H9 (cell line): Measurements from ENCODE around the gene ADCY5. TPM values are rescaled to one million over a fixed set of nuclear protein-coding genes. Genes with fewer than 3 reads are reported as not detected.

Experiments used
- DNase-seq: peaks from one replicate; pipeline ENCODE4 v3.0.0-alpha.2; 2017
- H2AFZ ChIP-seq: one replicate; pipeline ENCODE4 v1.6.1; 2013; ENCODE audit warnings: mild to moderate bottlenecking, low read length, control low read depth, moderate library complexity
- H2AK5ac ChIP-seq: 2 replicates; pipeline ENCODE4 v1.6.1; 2013; ENCODE audit warnings: low read length, control low read depth, mixed read lengths; ENCODE audit not compliant: insufficient read length
- H2BK120ac ChIP-seq: one replicate; pipeline ENCODE4 v1.6.1; 2013; ENCODE audit warnings: low read depth, mild to moderate bottlenecking, low read length, control low read depth, inconsistent platforms; ENCODE audit not compliant: poor library complexity, severe bottlenecking
- H2BK12ac ChIP-seq: 2 replicates; pipeline ENCODE4 v1.6.1; 2013; ENCODE audit warnings: low read length, control low read depth, mixed read lengths, low read depth; ENCODE audit not compliant: insufficient read length
- H2BK15ac ChIP-seq: 2 replicates; pipeline ENCODE4 v1.6.1; 2013; ENCODE audit warnings: low read depth, low read length, control low read depth
- H2BK20ac ChIP-seq: one replicate; pipeline ENCODE4 v1.6.1; 2013; ENCODE audit warnings: low read depth, mild to moderate bottlenecking, low read length, control low read depth, inconsistent platforms; ENCODE audit not compliant: poor library complexity, severe bottlenecking
- H2BK5ac ChIP-seq: 2 replicates; pipeline ENCODE4 v1.6.1; 2013; ENCODE audit warnings: low read length, control low read depth, mixed read lengths; ENCODE audit not compliant: insufficient read length
- H3K14ac ChIP-seq: 2 replicates; pipeline ENCODE4 v1.6.1; 2013; ENCODE audit warnings: low read length, control low read depth; ENCODE audit not compliant: insufficient read depth
- H3K18ac ChIP-seq: 2 replicates; pipeline ENCODE4 v1.6.1; 2013; ENCODE audit warnings: low read depth, mild to moderate bottlenecking, mixed read lengths, low read length, control low read depth; ENCODE audit not compliant: insufficient read length
- H3K23ac ChIP-seq: 2 replicates; pipeline ENCODE4 v1.6.1; 2013; ENCODE audit warnings: low read length, control low read depth, mixed read lengths, low read depth; ENCODE audit not compliant: insufficient read length
- H3K23me2 ChIP-seq: 2 replicates; pipeline ENCODE4 v1.6.1; 2013; ENCODE audit warnings: low read depth, mild to moderate bottlenecking, mixed read lengths, low read length, control low read depth; ENCODE audit not compliant: insufficient read length, poor library complexity, severe bottlenecking
- H3K27ac ChIP-seq: 2 replicates; pipeline ENCODE4 v1.5.1; 2013; ENCODE audit warnings: low read length, control low read depth, mixed read lengths, low read depth; ENCODE audit not compliant: insufficient read length
- H3K27me3 ChIP-seq: 2 replicates; pipeline ENCODE4 v1.6.1; 2013; ENCODE audit warnings: low read length, control low read depth, inconsistent platforms; ENCODE audit not compliant: insufficient read depth
- H3K4ac ChIP-seq: 2 replicates; pipeline ENCODE4 v1.6.1; 2013; ENCODE audit warnings: low read depth, mild to moderate bottlenecking, control low read depth, inconsistent platforms, low read length, moderate library complexity
- H3K4me1 ChIP-seq: 2 replicates; pipeline ENCODE4 v1.6.1; 2013; ENCODE audit warnings: low read length, control low read depth, inconsistent platforms; ENCODE audit not compliant: insufficient read depth
- H3K4me2 ChIP-seq: 2 replicates; pipeline ENCODE4 v1.6.1; 2013; ENCODE audit warnings: low read length, control low read depth, mixed read lengths; ENCODE audit not compliant: insufficient read length, insufficient read depth
- H3K56ac ChIP-seq: 2 replicates; pipeline ENCODE4 v1.6.1; 2013; ENCODE audit warnings: low read depth, mild to moderate bottlenecking, mixed read lengths, low read length, control low read depth; ENCODE audit not compliant: insufficient read length
- H3K79me1 ChIP-seq: 2 replicates; pipeline ENCODE4 v1.6.1; 2013; ENCODE audit warnings: low read depth, mild to moderate bottlenecking, moderate library complexity, low read length, control low read depth, inconsistent platforms; ENCODE audit not compliant: insufficient read depth, poor library complexity, severe bottlenecking
- H3K79me2 ChIP-seq: 2 replicates; pipeline ENCODE4 v1.6.1; 2013; ENCODE audit warnings: low read length, control low read depth, inconsistent platforms; ENCODE audit not compliant: insufficient read depth
- H3K9ac ChIP-seq: 2 replicates; pipeline ENCODE4 v1.6.1; 2013; ENCODE audit warnings: low read length, control low read depth, mixed read lengths; ENCODE audit not compliant: insufficient read length; ENCODE audit errors: extremely low read depth
- H3K9me3 ChIP-seq: one replicate; pipeline ENCODE4 v1.6.1; 2013; ENCODE audit warnings: low read depth, low read length, inconsistent platforms; ENCODE audit not compliant: control insufficient read depth
- H3T11ph ChIP-seq: one replicate; pipeline ENCODE4 v1.6.1; 2013; ENCODE audit warnings: mild to moderate bottlenecking, low read length, control low read depth, inconsistent platforms
- H4K20me1 ChIP-seq: one replicate; pipeline ENCODE4 v1.6.1; 2013; ENCODE audit not compliant: control insufficient read depth, insufficient read length, insufficient read depth
- H4K5ac ChIP-seq: 2 replicates; pipeline ENCODE4 v1.6.1; 2013; ENCODE audit warnings: low read depth, mild to moderate bottlenecking, mixed read lengths, low read length, control low read depth; ENCODE audit not compliant: insufficient read length
- H4K8ac ChIP-seq: replicated peaks from 2 replicates; pipeline ENCODE4 v1.6.1; 2013; ENCODE audit warnings: low read length, control low read depth, mixed read lengths, low read depth; ENCODE audit not compliant: insufficient read length
- H4K91ac ChIP-seq: 2 replicates; pipeline ENCODE4 v1.6.1; 2013; ENCODE audit warnings: low read depth, mild to moderate bottlenecking, moderate library complexity, mixed read lengths, low read length, control low read depth; ENCODE audit not compliant: insufficient read length
- H3K27ac Mint-ChIP-seq, 3 experiments: 2 replicates in 2 of 3; 3 replicates in 1 of 3; pipeline ENCODE4 v1.8.0; 2020 to 2021; ENCODE audit warnings: mixed read lengths in 3 of 3, mild to moderate bottlenecking in 1 of 3, moderate library complexity in 1 of 3
- H3K27me3 Mint-ChIP-seq: 2 replicates; pipeline ENCODE4 v1.8.0; 2021; ENCODE audit warnings: low read depth, mild to moderate bottlenecking, moderate library complexity, mixed read lengths
- H3K36me3 Mint-ChIP-seq, 3 experiments: 2 replicates in 2 of 3; 3 replicates in 1 of 3; pipeline ENCODE4 v1.8.0; 2020 to 2021; ENCODE audit warnings: low read depth in 3 of 3, mixed read lengths in 3 of 3; ENCODE audit not compliant: insufficient read depth in 1 of 3
- H3K4me1 Mint-ChIP-seq, 2 experiments: 2 replicates each; pipeline ENCODE4 v1.8.0; 2020; ENCODE audit warnings: mixed read lengths in 2 of 2
- H3K4me3 Mint-ChIP-seq, 2 experiments: 2 replicates in 1 of 2; 3 replicates in 1 of 2; pipeline ENCODE4 v1.8.0; 2020 to 2021; ENCODE audit warnings: mild to moderate bottlenecking in 2 of 2, mixed read lengths in 2 of 2, moderate library complexity in 1 of 2
- H3K9me3 Mint-ChIP-seq, 2 experiments: 2 replicates in 1 of 2; 3 replicates in 1 of 2; pipeline ENCODE4 v1.8.0; 2020; ENCODE audit warnings: mild to moderate bottlenecking in 2 of 2, mixed read lengths in 2 of 2, moderate library complexity in 1 of 2
- WGBS: extraction: QIAGEN DNeasy Blood & Tissue Kit; methylation state at CpG from one replicate; pipeline ENCODE4 v1.1.7; 2013; ENCODE audit warnings: missing lambda C conversion rate, low lambda C conversion rate, mixed read lengths; ENCODE audit not compliant: insufficient read length; ENCODE audit errors: extremely low coverage; 5-methylcytosine and 5-hydroxymethylcytosine counted together
- total RNA-seq: library from RNA; stranded (reverse); gene quantifications from 2 replicates; pipeline ENCODE4 v1.2.1, GENCODE V29; 2021
- TF ChIP-seq, protein P1 (sequence below): fragments of 200-600 bp; sonication (generic); conservative IDR thresholded peaks from 3 replicates; pipeline ENCODE4 v1.8.0; 2021; ENCODE audit warnings: antibody characterized with exemption, mild to moderate bottlenecking

ADCY5 gene
- total RNA-seq, 1 experiment from 2014 or later, result 5.0 TPM

DNA sequence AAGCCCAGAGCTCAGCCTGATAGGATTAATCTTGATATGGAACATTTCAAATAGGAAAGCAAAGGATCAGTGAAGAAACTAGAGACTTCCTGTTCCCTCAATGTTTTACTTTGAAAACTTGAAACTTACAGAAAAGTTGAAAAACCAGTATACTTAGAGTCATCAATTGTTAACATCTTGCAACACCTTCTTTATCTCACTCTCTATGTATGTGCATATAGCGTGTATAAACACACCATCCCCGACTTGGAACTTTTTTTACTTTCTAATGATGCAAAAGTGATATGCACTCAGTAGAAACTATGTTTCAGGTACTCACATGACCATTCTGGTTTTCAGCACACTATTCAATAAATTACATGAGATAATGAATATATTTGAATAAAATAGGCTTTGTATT lies 186.7 kb downstream of the ADCY5 start:
- Histone ChIP-seq H4K5ac (no peak overlapping the region), H3K18ac (no peak overlapping the region), H3T11ph (no peak overlapping the region), H2AFZ (no peak overlapping the region), H3K27ac (no peak overlapping the region), H2BK120ac (no peak overlapping the region), H3K14ac (no peak overlapping the region), H3K9ac (no peak overlapping the region), H4K91ac (no peak overlapping the region), H3K79me1 (no peaks in the 10 kb centered on the region), H2AK5ac (no peak overlapping the region), H3K4me1 (no peaks in the 10 kb centered on the region; the same call in 1 of the 2 replicates), H2BK15ac (no peak overlapping the region), H3K56ac (no peak overlapping the region), H3K4ac (no peak overlapping the region), H3K27me3 (no peaks in the 10 kb centered on the region), H4K20me1 (no peaks in the 10 kb centered on the region), H3K23me2 (no peaks in the 10 kb centered on the region), H2BK20ac (no peak overlapping the region), H4K8ac (no peak overlapping the region), H3K79me2 (no peaks in the 10 kb centered on the region), H2BK5ac (no peak overlapping the region), H3K9me3 (no peaks in the 10 kb centered on the region), H3K4me2 (no peak overlapping the region), H2BK12ac (no peak overlapping the region), H3K23ac (no peak overlapping the region)
- no peak overlapping the region for H3K4me3 Mint-ChIP-seq
- TF ChIP-seq, protein P1, sequence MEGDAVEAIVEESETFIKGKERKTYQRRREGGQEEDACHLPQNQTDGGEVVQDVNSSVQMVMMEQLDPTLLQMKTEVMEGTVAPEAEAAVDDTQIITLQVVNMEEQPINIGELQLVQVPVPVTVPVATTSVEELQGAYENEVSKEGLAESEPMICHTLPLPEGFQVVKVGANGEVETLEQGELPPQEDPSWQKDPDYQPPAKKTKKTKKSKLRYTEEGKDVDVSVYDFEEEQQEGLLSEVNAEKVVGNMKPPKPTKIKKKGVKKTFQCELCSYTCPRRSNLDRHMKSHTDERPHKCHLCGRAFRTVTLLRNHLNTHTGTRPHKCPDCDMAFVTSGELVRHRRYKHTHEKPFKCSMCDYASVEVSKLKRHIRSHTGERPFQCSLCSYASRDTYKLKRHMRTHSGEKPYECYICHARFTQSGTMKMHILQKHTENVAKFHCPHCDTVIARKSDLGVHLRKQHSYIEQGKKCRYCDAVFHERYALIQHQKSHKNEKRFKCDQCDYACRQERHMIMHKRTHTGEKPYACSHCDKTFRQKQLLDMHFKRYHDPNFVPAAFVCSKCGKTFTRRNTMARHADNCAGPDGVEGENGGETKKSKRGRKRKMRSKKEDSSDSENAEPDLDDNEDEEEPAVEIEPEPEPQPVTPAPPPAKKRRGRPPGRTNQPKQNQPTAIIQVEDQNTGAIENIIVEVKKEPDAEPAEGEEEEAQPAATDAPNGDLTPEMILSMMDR, result no peak
- no CpG with 5 or more reads among the region's 2 CpGs for WGBS
- DNase-seq, result no peak
- H3K27ac Mint-ChIP-seq, result no peak overlapping the region
- peaks cover 4 to 20% (median 9%) of the 10 kb centered on the region in 3 experiments; a peak in 3 of 7 replicates for H3K36me3 Mint-ChIP-seq
- H3K9me3 Mint-ChIP-seq, result no peaks in the 10 kb centered on the region; a peak in 1 of 5 replicates
- peaks cover 0 to 3% of the 10 kb centered on the region in 2 experiments; a peak in 1 of 4 replicates for H3K4me1 Mint-ChIP-seq
- H3K27me3 Mint-ChIP-seq, result no peaks in the 10 kb centered on the region
